ENCODE measurements around the gene CDS1.

Gene CDS1

DNA sequence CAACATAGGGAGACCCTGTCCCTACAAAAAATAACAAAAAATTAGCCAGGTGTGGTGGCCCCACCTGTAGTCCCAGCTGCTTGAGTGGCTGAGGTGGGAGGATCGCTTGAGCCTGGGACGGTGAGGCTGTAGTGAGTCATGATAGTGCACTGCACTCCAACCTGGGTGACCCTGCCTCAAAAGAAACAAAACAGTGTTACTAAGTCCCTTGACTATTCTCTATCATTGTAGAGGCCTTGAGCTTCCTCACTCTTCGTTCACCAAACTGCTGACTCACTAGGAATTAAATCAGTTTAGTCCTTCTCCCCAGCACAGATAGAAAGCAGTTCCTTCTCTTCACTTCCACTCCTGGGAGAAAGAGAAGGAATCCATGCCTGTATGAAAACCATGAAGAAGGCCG, 14.5 kb downstream of the CDS1 start:
- POLR2A ChIA-PET: no interaction called here

GRCh38 chr4:84606645-84607044, 23.7 kb downstream of the CDS1 start:
- no peak for TF ChIP-seq CTCF (IDR thresholded peaks at IDR 0.05; ENCODE audit: control extremely low read depth, extremely low read depth, low read depth, missing control alignments)
- POLR2A ChIA-PET: no interaction called here

More for the DNA sequence above, 14.5 kb downstream of the CDS1 start:
- TF ChIP-seq CTCF (IDR thresholded peaks at IDR 0.05; ENCODE audit: control extremely low read depth, extremely low read depth, low read depth, missing control alignments): no peak
- DNase-seq (ENCODE audit: extremely low spot score): no peak
- CTCF ChIA-PET: no interaction called here

GRCh38 chr4:84611531-84611930, 28.6 kb downstream of the CDS1 start:
- ChIA-PET CTCF (no interaction called here), POLR2A (no interaction called here)
- no peak for DNase-seq (ENCODE audit: extremely low spot score)
- no peak for TF ChIP-seq CTCF (IDR thresholded peaks at IDR 0.05; ENCODE audit: control extremely low read depth, extremely low read depth, low read depth, missing control alignments)

More at GRCh38 chr4:84606645-84607044, 23.7 kb downstream of the CDS1 start:
- CTCF ChIA-PET: interaction anchor here (1.5 kb wide), 1 partner anchor 28 kb away, joined by 4 read pairs; no protein-coding TSS in a partner anchor
- no peak for DNase-seq (ENCODE audit: extremely low spot score)

GRCh38 chr4:84614891-84615290, 32.0 kb downstream of the CDS1 start:
- ChIA-PET CTCF (no interaction called here), POLR2A (no interaction called here)
- no peak for DNase-seq (ENCODE audit: extremely low spot score)
- TF ChIP-seq CTCF (IDR thresholded peaks at IDR 0.05; ENCODE audit: control extremely low read depth, extremely low read depth, low read depth, missing control alignments): no peak

DNA sequence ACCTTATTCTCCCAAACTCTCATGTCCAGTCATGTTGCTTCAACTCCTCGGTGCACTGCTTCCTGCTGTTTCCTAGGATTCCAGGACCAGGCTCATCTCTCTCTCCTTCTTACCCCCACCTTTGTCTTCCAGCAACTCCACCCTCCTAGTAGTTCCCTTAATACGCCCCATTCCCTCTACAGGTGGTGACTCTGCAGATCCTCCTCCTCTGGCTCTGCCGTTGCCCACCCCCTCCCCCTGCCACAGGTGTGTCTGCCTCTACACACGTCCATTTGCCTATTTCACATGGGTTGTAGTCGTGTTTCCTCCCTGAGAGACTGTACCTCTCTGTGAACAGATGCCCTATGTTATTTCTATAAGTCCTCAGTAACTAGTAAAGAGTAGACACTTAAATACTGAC, 32.4 kb downstream of the CDS1 start:
- no peak for DNase-seq (ENCODE audit: extremely low spot score)
- TF ChIP-seq CTCF (IDR thresholded peaks at IDR 0.05; ENCODE audit: control extremely low read depth, extremely low read depth, low read depth, missing control alignments): no peak
- ChIA-PET POLR2A (no interaction called here), CTCF (no interaction called here)

DNA sequence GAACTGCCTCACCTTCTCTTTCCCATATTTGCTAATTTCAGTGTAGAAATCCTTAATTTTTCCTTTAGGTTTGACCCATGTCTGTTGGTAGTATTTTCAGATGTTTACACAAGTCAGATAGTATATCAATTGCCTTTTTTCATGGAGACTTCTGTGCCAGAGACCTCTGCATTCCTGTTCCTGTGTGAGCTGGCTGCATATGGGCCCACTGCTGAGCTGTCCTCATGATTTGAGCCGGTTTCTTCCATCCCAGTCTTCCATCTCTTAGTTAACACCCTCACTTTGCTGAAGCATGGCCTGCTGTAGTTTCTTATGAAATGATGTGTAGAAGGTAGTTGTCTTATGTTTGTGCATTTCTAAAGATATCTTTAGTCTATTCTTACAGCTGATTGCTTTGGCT, 40.0 kb downstream of the CDS1 start:
- DNase-seq (ENCODE audit: extremely low spot score): no peak
- TF ChIP-seq CTCF (IDR thresholded peaks at IDR 0.05; ENCODE audit: control extremely low read depth, extremely low read depth, low read depth, missing control alignments): no peak
- ChIA-PET POLR2A (no interaction called here), CTCF (no interaction called here)

DNA sequence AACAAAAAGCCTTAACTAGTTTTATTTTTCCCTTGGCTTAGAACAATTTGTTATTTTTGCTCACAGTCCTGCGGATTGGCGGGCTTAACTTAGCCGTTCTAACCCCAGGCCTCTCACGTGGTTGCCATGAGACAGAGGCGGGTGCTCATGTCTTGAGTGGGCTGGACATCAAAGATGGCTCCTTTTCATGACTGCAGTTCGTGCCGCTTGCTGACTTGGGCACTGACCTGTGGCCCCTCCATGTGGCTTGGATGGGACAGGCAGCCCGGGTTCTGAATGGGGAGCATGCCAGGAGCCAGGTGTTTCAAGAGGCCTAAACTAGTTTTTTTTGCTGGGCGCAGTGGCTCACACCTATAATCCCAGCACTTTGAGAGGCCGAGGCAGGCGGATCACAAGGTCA, 40.7 kb downstream of the CDS1 start:
- POLR2A ChIA-PET: no interaction called here
- no peak for DNase-seq (ENCODE audit: extremely low spot score)
- CTCF ChIA-PET: no interaction called here
- no peak for TF ChIP-seq CTCF (IDR thresholded peaks at IDR 0.05; ENCODE audit: control extremely low read depth, extremely low read depth, low read depth, missing control alignments)

Data from GM10248 (cell line).